ENCODE results near the gene PRC1. TPM values are rescaled to one million over a fixed set of nuclear protein-coding genes. Genes with fewer than 3 reads are reported as not detected.
"Not testable (repeated sequence)": the region's sequence is repeated elsewhere in the genome, so short reads cannot be mapped to it uniquely, and the experiment has no call there.

Gene PRC1
- total RNA-seq, 2 experiments from 2014 or later: 149 to 224 TPM

DNA sequence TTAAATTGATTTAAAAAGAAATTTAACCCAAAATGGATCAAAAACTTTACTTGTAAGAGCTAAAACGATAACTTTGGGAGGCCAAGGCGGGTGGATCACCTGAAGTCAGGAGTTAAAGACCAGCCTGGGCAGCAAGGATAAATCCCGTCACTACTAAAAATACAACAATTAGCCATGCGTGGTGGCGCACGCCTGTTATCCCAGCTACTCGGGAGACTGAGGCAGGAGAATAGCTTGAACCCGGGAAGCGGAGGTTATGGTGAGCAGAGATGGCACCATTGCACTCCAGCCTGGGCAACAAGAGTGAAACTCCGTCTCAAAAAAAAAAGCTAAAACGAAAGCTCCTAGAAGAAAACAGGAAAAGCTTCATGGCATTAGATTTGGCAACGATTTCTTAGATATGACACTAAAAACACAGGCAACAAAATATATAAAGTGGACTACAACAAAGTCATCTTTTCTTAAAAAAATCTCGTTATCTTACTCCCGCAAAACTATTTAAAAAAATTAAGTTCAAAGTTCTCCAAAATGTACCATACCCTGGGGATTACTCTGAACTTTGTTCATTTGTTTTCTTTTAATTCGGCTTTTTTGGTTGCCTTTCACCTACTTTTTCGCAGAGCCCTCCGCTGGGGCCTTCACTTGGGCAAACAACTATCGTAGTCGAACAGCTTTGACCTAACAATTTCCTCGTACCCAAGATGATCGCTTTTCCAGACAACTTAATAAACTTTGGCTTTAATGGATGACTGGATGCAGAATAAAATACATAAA is 64.9 kb downstream of the PRC1 start:
- H3K4me2 ChIP-seq (ENCODE audit: low read length): peak overlapping the region; percentile 87
- CTCF ChIA-PET (ENCODE audit: unreplicated experiment): no interaction called here
- peak overlapping the region; percentile 81 for H2AFZ ChIP-seq (ENCODE audit: low read length)
- no peaks in the 10 kb centered on the region for H4K20me1 ChIP-seq (ENCODE audit: insufficient read depth, low read length)
- H3K36me3 ChIP-seq (ENCODE audit: insufficient read depth, low read length): no peaks in the 10 kb centered on the region
- BruUV-seq (replicated peaks): TSS peak; percentile 88
- no peaks in the 10 kb centered on the region for H3K9me2 ChIP-seq (ENCODE audit: insufficient read depth, low read length)
- POLR2A ChIA-PET: interaction anchor here (0.6 to 3.2 kb wide), 5 partner anchors 26 to 281 kb away, joined by 3 to 24 read pairs (median 4); partner anchors contain the start of gene MAN2A2
- no peaks in the 10 kb centered on the region for H3K9me3 ChIP-seq (ENCODE audit: low read length)
- H3K4me3 ChIP-seq (ENCODE audit: low read depth, low read length, poor library complexity, severe bottlenecking): peak overlapping the region; percentile 79
- H3K79me2 ChIP-seq (ENCODE audit: insufficient read depth, low read depth, low read length): peaks cover 17% of the 10 kb centered on the region; the same call in 1 of the 2 replicates
- intact Hi-C loops (cut with micrococcal nuclease; ENCODE audit: unreplicated experiment): loop anchor here (2.0 to 5.0 kb wide), 3 partner anchors 143 to 662 kb away; partner anchors contain the start of genes IQGAP1 and NGRN
- H3K4me1 ChIP-seq (ENCODE audit: insufficient read depth, low read length, poor library complexity, severe bottlenecking): peaks cover 44% of the 10 kb centered on the region
- peak overlapping the region; percentile 81 for H3K27ac ChIP-seq (ENCODE audit: low read depth, low read length, poor library complexity, severe bottlenecking)
- no peak for TF ChIP-seq EZH2phosphoT487 (IDR thresholded peaks at IDR 0.05; ENCODE audit: borderline replicate concordance, low read depth, low read length)
- TF ChIP-seq, protein P1, sequence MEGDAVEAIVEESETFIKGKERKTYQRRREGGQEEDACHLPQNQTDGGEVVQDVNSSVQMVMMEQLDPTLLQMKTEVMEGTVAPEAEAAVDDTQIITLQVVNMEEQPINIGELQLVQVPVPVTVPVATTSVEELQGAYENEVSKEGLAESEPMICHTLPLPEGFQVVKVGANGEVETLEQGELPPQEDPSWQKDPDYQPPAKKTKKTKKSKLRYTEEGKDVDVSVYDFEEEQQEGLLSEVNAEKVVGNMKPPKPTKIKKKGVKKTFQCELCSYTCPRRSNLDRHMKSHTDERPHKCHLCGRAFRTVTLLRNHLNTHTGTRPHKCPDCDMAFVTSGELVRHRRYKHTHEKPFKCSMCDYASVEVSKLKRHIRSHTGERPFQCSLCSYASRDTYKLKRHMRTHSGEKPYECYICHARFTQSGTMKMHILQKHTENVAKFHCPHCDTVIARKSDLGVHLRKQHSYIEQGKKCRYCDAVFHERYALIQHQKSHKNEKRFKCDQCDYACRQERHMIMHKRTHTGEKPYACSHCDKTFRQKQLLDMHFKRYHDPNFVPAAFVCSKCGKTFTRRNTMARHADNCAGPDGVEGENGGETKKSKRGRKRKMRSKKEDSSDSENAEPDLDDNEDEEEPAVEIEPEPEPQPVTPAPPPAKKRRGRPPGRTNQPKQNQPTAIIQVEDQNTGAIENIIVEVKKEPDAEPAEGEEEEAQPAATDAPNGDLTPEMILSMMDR (conservative IDR thresholded peaks at IDR 0.05; ENCODE audit: low read length): no peak; the same call in 1 of the 2 replicates
- peak; percentile 16 for DNase-seq (ENCODE audit: low spot score)

DNA sequence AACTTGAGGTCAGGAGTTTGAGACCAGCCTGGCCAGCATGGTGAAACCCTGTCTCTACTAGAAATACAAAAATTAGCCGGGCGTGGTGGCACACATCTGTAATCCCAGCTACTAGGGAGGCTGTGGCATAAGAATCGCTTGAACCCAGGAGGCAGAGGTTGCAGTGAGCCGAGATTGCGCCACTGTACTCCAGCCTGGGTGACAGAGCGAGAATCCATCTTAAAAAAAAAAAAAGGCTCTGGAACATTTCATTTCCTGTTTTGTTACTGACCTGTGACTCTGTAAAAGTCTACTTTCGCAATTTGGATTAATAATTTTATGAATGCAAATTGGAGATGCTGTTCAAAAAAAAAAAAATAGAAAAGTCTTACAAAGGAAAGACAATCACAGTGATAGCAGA is 66.2 kb downstream of the PRC1 start:
- H3K4me2 ChIP-seq (ENCODE audit: low read length): peak overlapping the region; percentile 87; the same call in 1 of the 2 replicates
- H3K4me1 ChIP-seq (ENCODE audit: insufficient read depth, low read length, poor library complexity, severe bottlenecking): peaks cover 32% of the 10 kb centered on the region
- CTCF ChIA-PET (ENCODE audit: unreplicated experiment); H3K36me3 ChIP-seq (ENCODE audit: insufficient read depth, low read length); H3K9me3 ChIP-seq (ENCODE audit: low read length); H3K9me2 ChIP-seq (ENCODE audit: insufficient read depth, low read length); H3K4me3 ChIP-seq (ENCODE audit: low read depth, low read length, poor library complexity, severe bottlenecking); H3K27ac ChIP-seq (ENCODE audit: low read depth, low read length, poor library complexity, severe bottlenecking); DNase-seq (ENCODE audit: low spot score); intact Hi-C loops (cut with micrococcal nuclease; ENCODE audit: unreplicated experiment); BruUV-seq (replicated peaks); H4K20me1 ChIP-seq (ENCODE audit: insufficient read depth, low read length); H2AFZ ChIP-seq (ENCODE audit: low read length): not testable (repeated sequence)
- POLR2A ChIA-PET: interaction anchor here (0.6 kb wide), 1 partner anchor 31 kb away, joined by 3 read pairs; no protein-coding TSS in a partner anchor
- peaks cover 17% of the 10 kb centered on the region; the same call in 1 of the 2 replicates for H3K79me2 ChIP-seq (ENCODE audit: insufficient read depth, low read depth, low read length)

DNA sequence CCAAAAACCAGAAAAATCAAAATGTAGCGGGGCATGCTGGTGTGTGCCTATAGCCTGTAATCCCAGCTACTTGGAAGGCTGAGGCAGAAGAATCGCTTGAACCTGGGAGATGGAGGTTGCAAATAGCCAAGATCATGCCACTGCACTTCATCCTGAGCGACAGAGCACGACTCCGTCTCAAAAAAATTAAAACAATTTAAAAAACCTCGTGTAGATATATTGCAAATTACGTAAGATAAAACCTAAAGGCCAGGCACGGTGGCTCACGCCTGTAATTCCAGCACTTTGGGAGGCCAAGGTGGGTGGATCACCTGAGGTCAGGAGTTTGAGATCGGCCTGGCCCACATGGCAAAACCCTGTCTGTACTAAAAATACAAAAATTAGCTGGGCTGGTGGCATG is 67.6 kb downstream of the PRC1 start:
- POLR2A ChIA-PET: interaction anchor here (0.6 kb wide), 1 partner anchor 458 kb away, joined by 8 read pairs; no protein-coding TSS in a partner anchor
- Histone ChIP-seq H3K79me2 (ENCODE audit: insufficient read depth, low read depth, low read length) (peaks cover 17% of the 10 kb centered on the region; the same call in 1 of the 2 replicates), H3K4me1 (ENCODE audit: insufficient read depth, low read length, poor library complexity, severe bottlenecking) (peaks cover 25% of the 10 kb centered on the region)
- BruUV-seq (replicated peaks); DNase-seq (ENCODE audit: low spot score); intact Hi-C loops (cut with micrococcal nuclease; ENCODE audit: unreplicated experiment); H4K20me1 ChIP-seq (ENCODE audit: insufficient read depth, low read length); H3K36me3 ChIP-seq (ENCODE audit: insufficient read depth, low read length); H3K9me3 ChIP-seq (ENCODE audit: low read length); CTCF ChIA-PET (ENCODE audit: unreplicated experiment); H3K4me2 ChIP-seq (ENCODE audit: low read length); H2AFZ ChIP-seq (ENCODE audit: low read length); H3K4me3 ChIP-seq (ENCODE audit: low read depth, low read length, poor library complexity, severe bottlenecking); H3K9me2 ChIP-seq (ENCODE audit: insufficient read depth, low read length); H3K27ac ChIP-seq (ENCODE audit: low read depth, low read length, poor library complexity, severe bottlenecking): not testable (repeated sequence)

Data from OCI-LY7 (cell line).